ENCODE data around the gene CCL25.

The CCL25 gene

DNA sequence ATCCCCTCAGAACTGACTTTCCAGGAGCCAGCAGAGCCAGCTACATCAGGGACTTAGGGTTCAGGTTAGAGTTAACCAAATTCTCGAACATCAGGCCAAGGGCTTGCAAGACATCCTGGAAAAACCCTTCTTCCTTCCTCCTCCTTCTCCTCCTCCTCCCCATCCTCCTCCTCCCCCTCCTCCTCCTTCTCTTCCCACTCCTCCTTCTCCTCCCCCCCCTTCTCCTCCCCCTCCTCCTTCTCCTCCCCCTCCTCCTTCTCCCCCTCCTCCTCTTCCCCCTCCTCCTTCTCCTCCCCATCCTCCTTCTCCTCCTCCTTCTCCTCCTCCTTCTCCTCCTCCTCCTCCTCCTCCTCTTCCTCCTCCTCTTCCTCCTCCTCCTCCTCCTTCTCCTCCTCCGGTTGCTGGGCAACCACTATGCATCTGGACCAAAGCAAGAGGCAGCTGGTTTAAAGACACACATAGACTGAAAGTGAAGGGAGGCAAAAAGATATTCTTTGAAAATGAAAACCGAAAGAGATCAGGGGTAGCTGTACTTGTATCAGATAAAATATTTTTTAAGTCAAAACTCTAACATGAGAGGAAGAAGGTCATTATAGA is 5.9 kb upstream of the CCL25 start:
- no peak for DNase-seq

- DNase-seq = no peak
These were observed 2.1 kb upstream of the CCL25 start for GRCh38 chr19:8050274-8051096.

DNA sequence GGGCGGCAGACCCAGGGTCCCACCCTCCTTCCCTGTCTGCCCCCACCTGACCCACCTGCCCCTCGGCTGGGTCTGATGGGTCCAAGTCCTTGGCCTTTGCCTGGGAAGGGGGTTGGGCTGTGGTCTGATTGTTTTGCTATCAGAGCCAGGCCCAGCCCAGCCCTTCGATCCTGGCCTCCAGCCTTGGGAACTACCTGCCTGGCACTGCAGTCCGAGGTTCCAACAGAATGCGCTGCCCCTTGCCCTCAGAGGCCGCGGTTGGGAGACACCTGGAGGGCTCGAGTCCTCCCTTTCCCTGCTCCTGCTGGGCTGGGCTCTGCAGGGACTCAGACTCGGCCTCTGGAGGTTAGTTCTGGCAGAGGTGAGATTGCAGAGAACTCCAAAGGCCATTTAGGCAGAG is 1.6 kb downstream of the CCL25 start:
- no peak for DNase-seq

DNA sequence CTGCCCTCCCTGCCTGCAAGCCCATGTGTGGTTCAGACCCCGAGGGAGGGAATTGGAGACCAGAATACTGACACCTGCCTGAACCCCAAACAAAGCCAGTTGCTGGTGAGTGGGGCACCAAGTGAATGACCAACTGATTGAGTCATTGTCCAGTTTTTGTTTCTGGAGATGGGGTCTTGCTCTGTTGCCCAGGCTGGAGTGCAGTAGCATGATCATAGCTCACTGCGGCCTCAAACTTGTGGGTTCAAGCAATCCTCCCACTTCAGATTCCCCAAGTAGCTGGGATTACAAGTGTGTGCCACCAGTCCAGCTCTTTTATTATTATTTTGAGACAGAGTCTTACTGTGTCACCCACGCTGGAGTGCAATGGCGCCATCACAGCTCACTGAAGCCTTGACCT is 4.0 kb downstream of the CCL25 start:
- DNase-seq = no peak

DNA sequence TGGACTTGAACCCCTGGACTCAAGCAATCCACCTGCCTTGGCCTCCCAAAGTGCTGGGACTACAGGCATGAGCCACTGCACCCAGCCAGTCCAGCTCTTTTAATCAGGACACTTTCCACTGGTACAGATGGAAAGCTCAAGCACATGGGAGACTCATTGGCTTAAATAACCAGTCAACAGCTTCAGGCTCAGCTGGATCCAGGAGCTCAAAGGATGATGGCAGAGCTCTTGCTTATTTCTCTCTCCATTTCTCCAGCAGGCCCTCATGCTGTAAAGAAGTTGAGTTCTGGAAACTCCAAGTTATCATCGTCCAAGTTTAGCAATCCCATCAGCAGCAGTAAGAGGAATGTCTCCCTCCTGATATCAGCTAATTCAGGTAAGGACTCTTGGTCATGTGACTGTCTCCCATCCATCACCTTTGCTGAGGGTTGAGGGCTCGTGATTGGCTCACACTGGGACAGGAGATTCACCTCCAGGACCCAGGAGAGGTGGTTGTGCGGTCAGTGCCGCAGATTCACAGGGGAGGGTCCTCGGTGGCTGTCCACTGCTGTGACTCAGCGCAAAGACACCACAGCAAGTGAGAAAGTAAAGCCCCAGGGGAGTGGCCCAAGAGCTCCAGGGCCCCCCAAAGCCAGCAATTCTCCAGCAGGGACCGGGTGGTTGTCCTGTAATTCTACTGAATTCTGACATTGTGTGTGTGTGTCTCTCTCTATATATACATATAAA is 5.1 kb downstream of the CCL25 start:
- DNase-seq = no peak

DNA sequence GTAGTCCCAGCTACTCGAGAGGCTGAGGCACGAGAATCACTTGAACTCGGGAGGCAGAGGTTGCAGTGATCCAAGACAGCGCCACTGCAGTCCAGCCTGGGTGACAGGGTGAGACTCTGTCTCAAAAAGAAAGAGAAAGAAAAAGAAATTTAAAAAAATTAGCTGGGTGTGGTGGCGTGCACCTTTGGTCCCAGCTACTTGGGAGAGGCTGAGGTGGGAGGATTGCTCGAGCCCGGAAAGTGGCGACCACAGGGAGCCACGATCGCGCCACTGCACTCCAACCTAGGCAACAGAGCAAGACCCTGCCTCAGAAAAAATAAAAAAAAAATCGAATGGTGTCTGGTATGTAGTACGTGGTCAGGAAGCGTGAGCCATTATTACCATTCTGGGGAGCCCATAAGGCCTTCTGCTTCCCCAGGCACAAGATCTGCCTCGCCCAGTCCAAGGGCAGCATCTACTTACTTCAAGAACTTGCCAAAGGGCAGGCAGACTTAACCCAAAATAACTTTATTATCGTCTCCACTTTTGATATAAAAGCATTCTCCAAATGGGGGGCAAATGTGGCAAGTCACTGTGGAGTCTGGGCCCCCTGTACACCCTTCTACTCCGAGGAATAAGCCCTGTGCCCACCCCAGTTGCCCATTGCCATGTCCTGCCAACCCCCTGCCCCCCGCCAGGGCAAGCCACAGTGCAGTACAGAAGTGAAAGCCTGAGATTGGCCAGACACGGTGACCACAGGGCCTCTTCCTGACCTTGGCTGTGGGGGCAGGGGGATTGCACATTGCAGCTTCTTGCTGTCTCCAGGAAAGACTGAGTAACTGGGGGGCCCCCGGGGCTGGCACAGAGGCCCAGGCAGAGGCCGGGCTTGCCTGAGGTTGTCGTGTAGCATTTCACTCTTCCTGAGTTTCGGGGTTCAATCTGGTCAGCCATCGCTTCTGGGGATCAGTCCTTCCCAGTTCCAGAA is 12.6 kb downstream of the CCL25 start:
- DNase-seq = no peak

DNA sequence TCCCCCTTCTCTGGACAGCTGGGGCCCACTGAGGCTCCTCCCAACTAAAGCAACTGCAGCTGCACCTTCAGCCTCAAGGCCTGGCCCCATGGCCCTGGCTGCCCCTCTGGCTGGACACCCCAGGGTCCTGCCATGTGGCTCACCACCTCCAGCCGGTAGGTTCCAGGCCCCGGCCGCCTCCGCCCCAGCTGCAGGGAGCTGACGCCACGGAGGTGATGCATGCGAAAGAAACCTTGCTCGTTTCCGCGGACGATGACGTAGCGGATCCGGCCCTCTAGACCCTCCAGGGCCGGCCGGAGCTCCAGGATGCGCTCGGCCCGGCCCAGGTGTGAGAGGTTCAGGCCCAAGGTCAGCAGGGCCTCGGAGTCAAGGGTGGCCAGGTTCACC is 13.3 kb downstream of the CCL25 start:
- no peak for DNase-seq

- DNase-seq = no peak
These were observed 16.8 kb downstream of the CCL25 start for GRCh38 chr19:8069096-8069973.

GRCh38 chr19:8071912-8072311 is 19.4 kb downstream of the CCL25 start:
- DNase-seq = no peak

GRCh38 chr19:8074501-8074900 is 21.9 kb downstream of the CCL25 start:
- DNase-seq = no peak

DNA sequence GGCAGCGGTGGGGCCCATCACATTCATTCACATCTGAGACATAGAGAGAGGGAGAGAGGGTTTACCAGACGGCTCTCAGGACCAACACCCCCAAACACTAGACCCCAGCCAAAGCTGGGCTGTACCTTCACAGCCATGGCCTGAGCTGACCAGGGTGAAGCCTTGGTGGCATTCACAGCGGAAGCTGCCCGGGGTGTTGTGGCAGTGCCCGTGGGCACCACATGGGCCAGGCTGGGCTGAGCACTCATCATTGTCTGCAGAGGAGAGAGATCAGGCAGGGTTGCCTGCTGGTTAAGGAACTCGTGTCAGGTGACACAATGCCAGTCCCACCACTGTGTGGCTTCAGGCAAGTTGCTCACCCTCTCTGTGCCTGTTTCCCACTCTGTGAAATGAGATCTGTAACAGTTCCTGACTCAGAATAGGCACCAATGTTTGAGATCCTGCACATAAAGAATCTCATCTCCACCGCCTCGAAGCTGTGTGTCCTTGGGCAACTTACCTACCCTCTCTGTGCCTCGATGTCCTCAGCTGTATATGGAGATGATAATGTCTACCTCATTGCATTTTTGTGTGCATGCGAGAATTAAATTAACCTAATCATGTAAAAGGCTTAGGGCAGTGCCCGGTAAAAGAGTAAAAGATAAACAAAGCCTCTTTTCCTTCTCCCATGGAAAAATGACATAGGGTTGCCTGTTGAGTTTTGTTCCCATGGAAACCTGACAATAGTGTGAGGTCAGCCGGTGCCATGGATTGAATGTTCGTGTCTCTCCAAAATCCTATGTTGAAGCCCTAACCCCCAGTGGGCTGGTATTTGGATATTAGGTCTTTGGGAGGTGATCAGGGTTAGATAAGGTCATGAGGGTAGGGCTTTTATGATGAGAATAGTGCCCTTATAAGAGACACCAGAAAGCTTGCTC is 22.9 kb downstream of the CCL25 start:
- DNase-seq = no peak

GRCh38 chr19:8079988-8080387 is 27.4 kb downstream of the CCL25 start:
- no peak for DNase-seq

- no peak for DNase-seq
These were observed 28.3 kb downstream of the CCL25 start for GRCh38 chr19:8080832-8081231.

GRCh38 chr19:8081569-8082550 is 29.3 kb downstream of the CCL25 start:
- DNase-seq = no peak

GRCh38 chr19:8083141-8083540 is 30.6 kb downstream of the CCL25 start:
- DNase-seq = no peak

- DNase-seq = no peak
These were observed 31.6 kb downstream of the CCL25 start for GRCh38 chr19:8084152-8084551.

GRCh38 chr19:8085598-8086408 is 33.2 kb downstream of the CCL25 start:
- no peak for DNase-seq

GRCh38 chr19:8086849-8087248 is 34.3 kb downstream of the CCL25 start:
- DNase-seq = no peak

All from GOT3 (cell line).